Stimulated activated CD4-positive, alpha-beta T cell treated with anti-CD3 and anti-CD28 coated beads, Interleukin-12 subunit alpha, Interleukin-12 subunit beta, amount 100 ng/mL, for 48 hours (primary cell): ENCODE measurements around the gene SEZ6L.

ENCODE experiments used
- DNase-seq, 3 donors: peaks; one replicate each; pipeline ENCODE4 v3.0.0-alpha.2; 2020; ENCODE audit warnings: low read depth in 2 of 3, low spot score in 1 of 3

SEZ6L gene

GRCh38 chr22:26416670-26417276 is 247.5 kb downstream of the SEZ6L start:
- no peak for DNase-seq

GRCh38 chr22:26417406-26417805 is 248.1 kb downstream of the SEZ6L start:
- DNase-seq, result no peak

GRCh38 chr22:26418620-26419019 is 249.4 kb downstream of the SEZ6L start:
- no peak for DNase-seq

- no peak for DNase-seq
Measured at GRCh38 chr22:26426924-26427323, 257.7 kb downstream of the SEZ6L start.

GRCh38 chr22:26428515-26429457 is 259.5 kb downstream of the SEZ6L start, which contains the start of gene ASPHD2:
Gene ASPHD2 (plus strand): TSS chr22:26429260. CDS start chr22:26433616, 4,356 bp downstream.
- peak; percentile 50 to 66 (median 63) for DNase-seq

DNA sequence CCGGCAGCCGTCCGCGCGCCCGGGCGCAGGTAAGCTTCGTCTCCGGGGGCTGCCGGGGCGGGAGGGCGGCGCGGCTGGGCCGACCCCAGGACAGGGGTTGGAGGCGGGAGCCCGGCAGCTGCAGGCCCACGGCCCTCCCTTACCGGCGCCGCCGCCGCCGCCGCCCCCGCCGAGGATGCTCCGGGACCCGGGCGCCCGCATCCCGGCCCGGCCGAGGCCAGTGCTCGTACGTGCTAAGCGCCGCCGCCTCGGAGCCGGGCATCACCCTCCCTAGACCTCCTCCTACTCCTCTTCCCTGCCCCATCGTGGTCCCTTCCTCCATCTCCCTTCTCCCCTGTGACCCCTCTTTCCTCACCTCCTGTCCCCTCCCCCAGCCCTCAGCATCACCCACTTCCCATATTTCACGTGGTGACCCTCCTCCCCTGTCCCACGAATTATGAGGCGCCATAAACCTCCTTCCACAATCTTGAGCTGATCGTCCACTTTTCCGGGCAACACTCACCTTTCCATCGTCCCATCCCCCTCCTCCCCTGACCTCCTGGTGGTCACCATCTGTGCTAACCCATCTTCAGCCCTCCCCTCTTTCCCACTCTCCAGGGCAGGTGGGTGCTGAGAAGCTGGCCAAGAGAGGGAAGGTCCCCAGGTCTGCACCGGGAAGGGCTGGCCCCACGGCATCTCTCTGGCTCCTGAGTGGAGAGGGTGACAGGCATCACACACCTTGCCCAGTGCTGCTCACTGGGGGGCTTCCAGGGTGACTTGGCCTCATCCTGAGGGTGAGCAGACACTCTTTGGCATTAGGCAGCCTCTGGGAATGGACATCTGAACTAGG is 260.4 kb downstream of the SEZ6L start:
- no peak for DNase-seq

DNA sequence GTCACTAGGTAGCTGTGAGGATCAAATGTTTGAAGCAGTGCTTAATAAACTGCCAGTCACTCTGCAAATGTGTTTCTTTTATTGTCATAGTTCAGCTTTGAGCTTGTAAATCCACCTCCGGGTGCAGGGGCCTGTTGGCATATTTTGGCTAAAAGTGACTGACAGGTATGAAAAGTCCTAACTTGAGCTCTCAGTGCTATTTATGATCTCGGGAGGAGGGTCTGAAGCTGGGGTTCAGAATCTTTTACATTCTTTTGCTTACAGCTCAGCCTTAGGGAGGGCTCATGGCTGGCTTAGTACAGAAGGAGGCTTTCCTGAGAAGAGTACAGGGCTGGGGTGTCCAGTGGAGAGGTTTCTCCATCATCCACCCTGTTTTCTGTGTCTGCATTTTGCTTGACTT is 261.3 kb downstream of the SEZ6L start:
- DNase-seq, result no peak

- no peak for DNase-seq
Measured at GRCh38 chr22:26431261-26431995, 262.2 kb downstream of the SEZ6L start.

- no peak for DNase-seq
Measured at GRCh38 chr22:26432619-26433311, 263.5 kb downstream of the SEZ6L start.
